K562 (cell line): ENCODE data around the gene MORC4. TPM values are rescaled to one million over a fixed set of nuclear protein-coding genes. Genes with fewer than 3 reads are reported as not detected.

Experiments used
- ATAC-seq: fragments of 200-7000 bp; cut with Tn5 transposase; 3 replicates; pipeline ENCODE4 v1.9.1; 2020; ENCODE audit warnings: moderate library complexity
- BruUV-seq: library from RNA; stranded (reverse); fragments of 400-500 nt; replicated peaks from 2 replicates; lab custom pipeline; 2021; lab: Mats Ljungman, UMichigan
- CTCF ChIA-PET: fragments of 300-600 bp; formaldehyde crosslinking; extraction: SDS; loops from one replicate; lab custom pipeline; 2021; ENCODE audit warnings: low intra/inter-chr PET ratio; lab: Yijun Ruan, JAX
- POLR2A ChIA-PET: fragments of 300-600, 350-650 bp; sonication (Branson Sonifier 250); formaldehyde crosslinking; extraction: SDS; loops from one replicate; lab custom pipeline; 2021; ENCODE audit warnings: antibody characterized with exemption, inconsistent platforms; lab: Yijun Ruan, JAX
- DNase-seq, 4 experiments: peaks; one replicate each; pipeline versions ENCODE4 v3.0.0 to v3.0.0-alpha.2; 2011 to 2018; ENCODE audit warnings: low spot score in 3 of 4, mixed read lengths in 3 of 4; ENCODE audit errors: extremely low read depth in 1 of 4
- FAIRE-seq: peaks from 2 replicates; lab custom pipeline; 2011; peaks lifted over from hg19 to GRCh38; lab: Jason Lieb, UNC
- H2AFZ ChIP-seq: 2 replicates; pipeline ENCODE4 v1.6.0; 2011; ENCODE audit warnings: low read depth, low read length, control low read depth, inconsistent platforms
- H3K27ac ChIP-seq: fragments of 200-600 bp; 3 replicates; pipeline ENCODE4 v1.8.0; 2011; ENCODE audit warnings: low read depth, mild to moderate bottlenecking, control low read depth, inconsistent platforms, low read length, moderate library complexity, mixed read lengths; ENCODE audit errors: extremely low read depth
- H3K27me3 ChIP-seq, 2 experiments: fragments of 300-600 bp in 1 of 2; 2 replicates in 1 of 2; 3 replicates in 1 of 2; pipeline versions ENCODE4 v1.6.0 to v1.8.0; 2011; ENCODE audit warnings: inconsistent platforms in 2 of 2, low read length in 2 of 2, mild to moderate bottlenecking in 1 of 2, mixed read lengths in 1 of 2, moderate library complexity in 1 of 2; ENCODE audit not compliant: control insufficient read depth in 2 of 2, insufficient read depth in 2 of 2
- H3K36me3 ChIP-seq: fragments of 300-600 bp; 3 replicates; pipeline ENCODE4 v1.8.0; 2011; ENCODE audit warnings: mild to moderate bottlenecking, low read length, inconsistent platforms; ENCODE audit not compliant: control insufficient read depth, insufficient read depth
- H3K4me1 ChIP-seq, 2 experiments: fragments of 200-600 bp in 1 of 2; replicated peaks in 1 of 2; 2 replicates in 1 of 2; 3 replicates in 1 of 2; pipeline versions ENCODE4 v1.5.1 to v1.8.0; 2011; ENCODE audit warnings: inconsistent platforms in 2 of 2, low read length in 2 of 2, mild to moderate bottlenecking in 1 of 2, mixed read lengths in 1 of 2, moderate library complexity in 1 of 2; ENCODE audit not compliant: control insufficient read depth in 2 of 2, insufficient read depth in 2 of 2
- H3K4me2 ChIP-seq: 2 replicates; pipeline ENCODE4 v1.6.1; 2011; ENCODE audit warnings: low read length, control low read depth, inconsistent platforms, mixed read lengths; ENCODE audit not compliant: insufficient read depth
- H3K4me3 ChIP-seq: fragments of 200-600 bp; sonication (generic), shearing (Covaris generic); 2 replicates; pipeline ENCODE4 v1.5.1; 2016; ENCODE audit warnings: control low read depth, inconsistent platforms
- H3K79me2 ChIP-seq: fragments of 200-600 bp; 3 replicates; pipeline ENCODE4 v1.8.0; 2011; ENCODE audit warnings: low read length, inconsistent platforms; ENCODE audit not compliant: control insufficient read depth, insufficient read depth
- H3K9ac ChIP-seq, 2 experiments: 2 replicates each; pipeline versions ENCODE4 v1.6.0 to v1.6.1; 2011; ENCODE audit warnings: low read depth in 2 of 2, low read length in 2 of 2, control low read depth in 1 of 2, inconsistent platforms in 1 of 2, mild to moderate bottlenecking in 1 of 2, mixed read lengths in 1 of 2; ENCODE audit not compliant: insufficient read depth in 1 of 2
- H3K9me1 ChIP-seq: one replicate; pipeline ENCODE4 v1.6.0; 2011; ENCODE audit warnings: inconsistent platforms, mild to moderate bottlenecking, low read length, moderate library complexity; ENCODE audit not compliant: control insufficient read depth, insufficient read depth
- H3K9me3 ChIP-seq: replicated peaks from 2 replicates; pipeline ENCODE4 v1.5.1; 2011; ENCODE audit warnings: low read depth, low read length, inconsistent platforms; ENCODE audit not compliant: control insufficient read depth, insufficient read depth
- H4K20me1 ChIP-seq: replicated peaks from 2 replicates; pipeline ENCODE4 v1.6.1; 2011; ENCODE audit warnings: low read length, inconsistent platforms, mixed read lengths; ENCODE audit not compliant: control insufficient read depth, insufficient read depth
- BDP1 ChIP-seq: IDR thresholded peaks from 3 replicates; pipeline ENCODE4 v1.6.1; 2011; ENCODE audit not compliant: insufficient read length, insufficient read depth
- ELK1 ChIP-seq: sonication (generic); formaldehyde crosslinking; IDR thresholded peaks from 2 replicates; pipeline ENCODE4 v1.8.1; 2022; ENCODE audit warnings: missing genetic modification reagents
- GABPB1 ChIP-seq: sonication (generic); formaldehyde crosslinking; IDR thresholded peaks from 2 replicates; pipeline ENCODE4 v1.8.0; 2022; ENCODE audit warnings: mild to moderate bottlenecking, missing genetic modification reagents
- HNRNPK ChIP-seq: fragments of 200-400 bp; formaldehyde crosslinking; IDR thresholded peaks from one replicate; pipeline ENCODE4 v1.6.1; 2018; ENCODE audit warnings: mild to moderate bottlenecking, low read depth, low read length; ENCODE audit not compliant: poor library complexity, severe bottlenecking
- MTA2 ChIP-seq: fragments of 450-650 bp; IDR thresholded peaks from 2 replicates; pipeline ENCODE4 v1.6.1; 2016; ENCODE audit warnings: low read depth
- MXI1 ChIP-seq: IDR thresholded peaks from 2 replicates; pipeline ENCODE4 v1.6.1; 2011; ENCODE audit warnings: low read depth, mild to moderate bottlenecking, improper control_type of control experiment, low read length
- POLR3A ChIP-seq: IDR thresholded peaks from 2 replicates; pipeline ENCODE4 v1.6.1; 2011; ENCODE audit warnings: borderline replicate concordance, mild to moderate bottlenecking, moderate library complexity; ENCODE audit not compliant: insufficient read length, insufficient read depth; ENCODE audit errors: extremely low read depth
- SMAD4 ChIP-seq: fragments of 250-450 bp; sonication (Bioruptor Pico); conservative IDR thresholded peaks from 2 replicates; pipeline ENCODE4 v1.8.0; 2021; ENCODE audit warnings: inconsistent platforms, mild to moderate bottlenecking, moderate library complexity
- SRSF3 ChIP-seq: fragments of 200-400 bp; formaldehyde crosslinking; IDR thresholded peaks from 2 replicates; pipeline ENCODE4 v1.6.1; 2016; ENCODE audit warnings: mild to moderate bottlenecking, low read length, moderate library complexity; ENCODE audit not compliant: insufficient read depth
- ZNF586 ChIP-seq: fragments of 450-650 bp; formaldehyde crosslinking; conservative IDR thresholded peaks from 2 replicates; pipeline ENCODE4 v1.4.0; 2020; ENCODE audit warnings: mild to moderate bottlenecking, moderate library complexity
- ZNF668 ChIP-seq: fragments of 250-450 bp; sonication (Bioruptor Pico); IDR thresholded peaks from 2 replicates; pipeline ENCODE4 v1.8.0; 2022; ENCODE audit warnings: mild to moderate bottlenecking, inconsistent platforms
- ZNF785 ChIP-seq: fragments of 250-450 bp; sonication (Bioruptor Pico); IDR thresholded peaks from 2 replicates; pipeline ENCODE4 v1.4.0; 2020; ENCODE audit warnings: mild to moderate bottlenecking
- ZNF79 ChIP-seq: fragments of 250-450 bp; sonication (Bioruptor Pico); IDR thresholded peaks from 2 replicates; pipeline ENCODE4 v1.4.0; 2020; ENCODE audit warnings: low read depth, mild to moderate bottlenecking, moderate library complexity
- WGBS: fragments of 100-300 bp; shearing (Covaris generic); methylation state at CpG from one replicate; pipeline ENCODE4 v1.1.6; 2016; ENCODE audit warnings: low coverage, mixed read lengths; ENCODE audit not compliant: insufficient coverage; ENCODE audit errors: missing lambda C conversion rate; 5-methylcytosine and 5-hydroxymethylcytosine counted together
- in situ Hi-C: fragments of 300-500 bp; cut with MboI; formaldehyde crosslinking; loops from 4 replicates; pipeline ENCODE4 v1.15.0; 2018; ENCODE audit warnings: inconsistent platforms, mixed read lengths
- intact Hi-C: fragments of 100-400 bp; cut with micrococcal nuclease; formaldehyde crosslinking; loops from 2 replicates; pipeline ENCODE4 v1.14.2; 2022
- polyA plus RNA-seq, 8 experiments: library from polyadenylated mRNA; depleted of rRNA in 4 of 8; stranded (reverse) in 5 of 8; unstranded in 3 of 8; fragments of >200 nt; fragmentation: Nextera tagmentation in 2 of 8; fragmentation: Illumina TruSeq in 1 of 8; extraction: Ambion mirVana in 2 of 8; extraction: Trizol in 1 of 8; gene quantifications; 2 replicates each; pipeline versions ENCODE4 v1.2.1 to v1.2.3, GENCODE V29; 2011 to 2014; ENCODE audit warnings: inconsistent platforms in 1 of 8, missing spikeins in 1 of 8
- total RNA-seq, 7 experiments: library from RNA; depleted of rRNA in 6 of 7; stranded (reverse); fragments of >200 nt in 6 of 7; fragmentation: Illumina TruSeq in 2 of 7; extraction: Trizol in 2 of 7; gene quantifications; 2 replicates each; pipeline versions ENCODE4 v1.2.1 to v1.2.3, GENCODE V29; 2011 to 2021; ENCODE audit warnings: low replicate concordance in 1 of 7

Gene MORC4
- total and polyA plus RNA-seq, 9 of the 15 experiments (the other 6 are each of a cell fraction or from before 2014, with no cell fraction given) = 0.04 to 0.53 (median 0.18) TPM

GRCh38 chrX:106936246-106936645 lies 63.8 kb downstream of the MORC4 start:
- ATAC-seq (no peak), DNase-seq (no peak), FAIRE-seq (no peak)
- no peaks in the 10 kb centered on the region for H3K9me1 ChIP-seq
- H3K9me3 ChIP-seq = no peaks in the 10 kb centered on the region
- no peaks in the 10 kb centered on the region for H3K79me2 ChIP-seq
- no peak overlapping the region for H3K27ac ChIP-seq
- CTCF ChIA-PET = no interaction called here
- WGBS = 0% methylated on average over 1 of the region's 1 CpG
- POLR2A ChIA-PET = no interaction called here
- H3K9ac ChIP-seq = no peak overlapping the region
- no TSS peak for BruUV-seq
- intact Hi-C loops (no loop called here), in situ Hi-C loops (no loop called here)
- H3K27me3 ChIP-seq = peaks cover 0 to 7% of the 10 kb centered on the region in 2 experiments; a peak in 1 of 5 replicates
- H3K4me1 ChIP-seq = no peaks in the 10 kb centered on the region; a peak in 2 of 5 replicates
- no peaks in the 10 kb centered on the region for H3K36me3 ChIP-seq
- TF ChIP-seq BDP1 (no peak), GABPB1 (no peak), SRSF3 (no peak), SMAD4 (no peak), ELK1 (CRISPR knock-in tag) (no peak), POLR3A (no peak), ZNF785 (CRISPR knock-in tag) (no peak), MTA2 (no peak), ZNF79 (CRISPR knock-in tag) (no peak), MXI1 (no peak), ZNF668 (CRISPR knock-in tag) (no peak), ZNF586 (CRISPR knock-in tag) (no peak), HNRNPK (no peak)
- H3K4me2 ChIP-seq = no peak overlapping the region
- no peak overlapping the region for H2AFZ ChIP-seq
- no peaks in the 10 kb centered on the region for H4K20me1 ChIP-seq
- H3K4me3 ChIP-seq = no peak overlapping the region
